ENCODE results near the gene POU6F1. TPM values are rescaled to one million over a fixed set of nuclear protein-coding genes. Genes with fewer than 3 reads are reported as not detected.

The POU6F1 gene
- total RNA-seq, 1 experiment from 2014 or later = 13.3 TPM

- Histone ChIP-seq H3K9ac (ENCODE audit: extremely low read depth, insufficient read length, low read length) (no peak overlapping the region), H3K27me3 (ENCODE audit: insufficient read depth, low read length) (no peaks in the 10 kb centered on the region), H3K14ac (ENCODE audit: insufficient read depth, low read length) (no peak overlapping the region; the same call in 1 of the 2 replicates), H3K18ac (ENCODE audit: insufficient read length, low read depth, low read length) (no peak overlapping the region), H2BK15ac (ENCODE audit: low read depth, low read length) (no peak overlapping the region), H2BK5ac (ENCODE audit: insufficient read length, low read length) (no peak overlapping the region), H2AFZ (ENCODE audit: low read length) (no peak overlapping the region), H4K20me1 (ENCODE audit: control insufficient read depth, insufficient read depth, insufficient read length) (no peaks in the 10 kb centered on the region), H2BK12ac (ENCODE audit: insufficient read length, low read depth, low read length) (no peak overlapping the region), H2AK5ac (ENCODE audit: insufficient read length, low read length) (no peak overlapping the region), H3K79me1 (ENCODE audit: insufficient read depth, low read depth, low read length, poor library complexity, severe bottlenecking) (no peaks in the 10 kb centered on the region), H4K91ac (ENCODE audit: insufficient read length, low read depth, low read length) (no peak overlapping the region), H3K23me2 (ENCODE audit: insufficient read length, low read depth, low read length, poor library complexity, severe bottlenecking) (no peaks in the 10 kb centered on the region), H3K9me3 (ENCODE audit: control insufficient read depth, low read depth, low read length) (no peaks in the 10 kb centered on the region), H3K27ac (ENCODE audit: insufficient read length, low read depth, low read length) (no peak overlapping the region), H2BK120ac (ENCODE audit: low read depth, low read length, poor library complexity, severe bottlenecking) (no peak overlapping the region), H3K4me1 (ENCODE audit: insufficient read depth, low read length) (no peaks in the 10 kb centered on the region), H3K4ac (ENCODE audit: low read depth, low read length) (no peak overlapping the region), H3K4me2 (ENCODE audit: insufficient read depth, insufficient read length, low read length) (no peak overlapping the region), H4K8ac (replicated peaks; ENCODE audit: insufficient read length, low read depth, low read length) (no peak overlapping the region), H3K79me2 (ENCODE audit: insufficient read depth, low read length) (no peaks in the 10 kb centered on the region), H4K5ac (ENCODE audit: insufficient read length, low read depth, low read length) (no peak overlapping the region), H3K56ac (ENCODE audit: insufficient read length, low read depth, low read length) (no peak overlapping the region), H2BK20ac (ENCODE audit: low read depth, low read length, poor library complexity, severe bottlenecking) (no peak overlapping the region), H3T11ph (ENCODE audit: low read length) (no peak overlapping the region), H3K23ac (ENCODE audit: insufficient read length, low read depth, low read length) (no peak overlapping the region)
- Mint-ChIP-seq H3K27ac (no peak overlapping the region), H3K4me1 (no peaks in the 10 kb centered on the region), H3K27me3 (ENCODE audit: low read depth) (no peaks in the 10 kb centered on the region), H3K9me3 (no peaks in the 10 kb centered on the region), H3K36me3 (ENCODE audit: insufficient read depth in 1 of 3, low read depth in 3 of 3) (peaks cover 0 to 19% (median 8%) of the 10 kb centered on the region in 3 experiments; a peak in 5 of 7 replicates), H3K4me3 (no peak overlapping the region)
- no peak for DNase-seq
- TF ChIP-seq CTCF (conservative IDR thresholded peaks at IDR 0.05) = no peak
- no CpG with 5 or more reads among the region's 2 CpGs for WGBS (ENCODE audit: extremely low coverage, insufficient read length, low lambda C conversion rate)
Measured at GRCh38 chr12:51210690-51211395, 7.0 kb downstream of the POU6F1 start.

Data from H9 (cell line).